IMR-90 (cell line): ENCODE data around the gene GFRA4. TPM values are rescaled to one million over a fixed set of nuclear protein-coding genes. Genes with fewer than 3 reads are reported as not detected.
A peak's percentile ranks its signal among the peaks of the same experiment; 100 is the strongest.

ENCODE experiments used
- ATAC-seq: fragments of 200-7000 bp; cut with Tn5 transposase; 2 replicates; pipeline ENCODE4 v1.9.1; 2020; ENCODE audit warnings: low read depth, mild to moderate bottlenecking, moderate library complexity
- BruUV-seq: library from RNA; stranded (reverse); fragments of 400-500 nt; replicated peaks from 2 replicates; lab custom pipeline; 2021; lab: Mats Ljungman, UMichigan
- CTCF ChIA-PET: fragments of 300-600 bp; formaldehyde crosslinking; extraction: SDS; loops from one replicate; lab custom pipeline; 2021; ENCODE audit warnings: antibody characterized with exemption; lab: Yijun Ruan, JAX
- POLR2A ChIA-PET: fragments of 300-600 bp; sonication (Branson Sonifier 250); formaldehyde crosslinking; loops from one replicate; lab custom pipeline; 2022; ENCODE audit warnings: antibody characterized with exemption; ENCODE audit not compliant: unreplicated experiment; lab: Charles Lee
- DNase-seq: peaks from one replicate; pipeline ENCODE4 v3.0.0; 2013
- H2AFZ ChIP-seq: replicated peaks from 2 replicates; pipeline ENCODE3; 2013; ENCODE audit warnings: low read length, mild to moderate bottlenecking; ENCODE audit not compliant: poor library complexity
- H2AK5ac ChIP-seq: 2 replicates; pipeline ENCODE4 v1.6.1; 2013; ENCODE audit warnings: low read depth, low read length, inconsistent platforms
- H2AK9ac ChIP-seq: replicated peaks from 2 replicates; pipeline ENCODE3; 2013; ENCODE audit warnings: mild to moderate bottlenecking, low read depth, low read length, moderate library complexity; ENCODE audit not compliant: poor library complexity
- H2BK120ac ChIP-seq: 2 replicates; pipeline ENCODE4 v1.6.1; 2013; ENCODE audit warnings: low read depth, low read length, inconsistent platforms
- H2BK15ac ChIP-seq: 3 replicates; pipeline ENCODE4 v1.6.1; 2013; ENCODE audit warnings: low read depth, low read length, inconsistent platforms
- H2BK20ac ChIP-seq: 2 replicates; pipeline ENCODE4 v1.6.1; 2013; ENCODE audit warnings: low read depth, mild to moderate bottlenecking, inconsistent platforms, low read length, moderate library complexity
- H2BK5ac ChIP-seq: 2 replicates; pipeline ENCODE4 v1.6.1; 2013; ENCODE audit warnings: mild to moderate bottlenecking, low read depth, low read length, inconsistent platforms; ENCODE audit not compliant: poor library complexity, severe bottlenecking
- H3K14ac ChIP-seq: replicated peaks from 2 replicates; pipeline ENCODE4 v1.6.1; 2013; ENCODE audit warnings: low read depth, low read length, inconsistent platforms
- H3K18ac ChIP-seq: 2 replicates; pipeline ENCODE4 v1.6.1; 2013; ENCODE audit warnings: low read depth, low read length, control low read depth
- H3K23ac ChIP-seq: 2 replicates; pipeline ENCODE4 v1.6.1; 2013; ENCODE audit warnings: low read depth, low read length, inconsistent platforms
- H3K27ac ChIP-seq: 2 replicates; pipeline ENCODE4 v1.5.1; 2013; ENCODE audit warnings: mild to moderate bottlenecking, control low read depth, low read length; ENCODE audit not compliant: insufficient read depth
- H3K27me3 ChIP-seq: 2 replicates; pipeline ENCODE4 v1.6.1; 2013; ENCODE audit warnings: low read length; ENCODE audit not compliant: control insufficient read depth, insufficient read depth
- H3K36me3 ChIP-seq: 2 replicates; pipeline ENCODE4 v1.6.1; 2013; ENCODE audit warnings: low read length, mixed read lengths; ENCODE audit not compliant: control insufficient read depth, insufficient read depth
- H3K4ac ChIP-seq: 2 replicates; pipeline ENCODE4 v1.6.1; 2013; ENCODE audit warnings: low read depth, low read length, inconsistent platforms
- H3K4me1 ChIP-seq: 2 replicates; pipeline ENCODE4 v1.6.1; 2013; ENCODE audit warnings: low read length, mixed read lengths; ENCODE audit not compliant: control insufficient read depth, insufficient read depth
- H3K4me2 ChIP-seq: 2 replicates; pipeline ENCODE4 v1.6.1; 2013; ENCODE audit warnings: low read depth, mild to moderate bottlenecking, control low read depth, low read length, moderate library complexity
- H3K4me3 ChIP-seq: 2 replicates; pipeline ENCODE4 v1.5.1; 2013; ENCODE audit warnings: low read depth, mild to moderate bottlenecking, control low read depth, low read length, moderate library complexity; ENCODE audit not compliant: insufficient read depth
- H3K56ac ChIP-seq: 2 replicates; pipeline ENCODE4 v1.6.1; 2013; ENCODE audit warnings: low read length, inconsistent platforms; ENCODE audit not compliant: insufficient read depth; ENCODE audit errors: extremely low read depth
- H3K79me1 ChIP-seq, 2 experiments: 2 replicates each; pipeline ENCODE4 v1.6.1; 2013; ENCODE audit warnings: low read length in 2 of 2, inconsistent platforms in 1 of 2, low read depth in 1 of 2
- H3K9ac ChIP-seq: 2 replicates; pipeline ENCODE4 v1.6.1; 2013; ENCODE audit warnings: low read depth, low read length, control low read depth
- H3K9me1 ChIP-seq: 2 replicates; pipeline ENCODE4 v1.6.1; 2013; ENCODE audit warnings: low read length, inconsistent platforms; ENCODE audit not compliant: insufficient read depth
- H3K9me3 ChIP-seq: 2 replicates; pipeline ENCODE4 v1.6.1; 2013; ENCODE audit warnings: low read length; ENCODE audit not compliant: control insufficient read depth, insufficient read depth
- H4K20me1 ChIP-seq: 2 replicates; pipeline ENCODE4 v1.6.1; 2013; ENCODE audit warnings: low read length, inconsistent platforms; ENCODE audit not compliant: insufficient read depth
- H4K5ac ChIP-seq: 2 replicates; pipeline ENCODE4 v1.6.1; 2013; ENCODE audit warnings: mild to moderate bottlenecking, low read depth, low read length, control low read depth
- H4K8ac ChIP-seq, 2 experiments: 2 replicates each; pipeline ENCODE4 v1.6.1; 2013; ENCODE audit warnings: low read depth in 2 of 2, low read length in 2 of 2, control low read depth in 1 of 2, inconsistent platforms in 1 of 2
- H4K91ac ChIP-seq: 2 replicates; pipeline ENCODE4 v1.6.1; 2013; ENCODE audit warnings: low read depth, low read length, inconsistent platforms; ENCODE audit not compliant: insufficient read depth
- BHLHE40 ChIP-seq: fragments of 150-350 bp; IDR thresholded peaks from 2 replicates; pipeline ENCODE4 v1.6.1; 2016; ENCODE audit warnings: mild to moderate bottlenecking, low read depth, low read length
- CEBPB ChIP-seq: IDR thresholded peaks from 2 replicates; pipeline ENCODE4 v1.6.1; 2012; ENCODE audit warnings: low read depth, low read length, improper control_type of control experiment
- CHD1 ChIP-seq: IDR thresholded peaks from 2 replicates; pipeline ENCODE4 v1.6.1; 2012; ENCODE audit warnings: low read depth, low read length, improper control_type of control experiment
- CTCF ChIP-seq: conservative IDR thresholded peaks from 2 replicates; pipeline ENCODE4 v1.5.1; 2012; ENCODE audit warnings: mild to moderate bottlenecking, low read depth, low read length, improper control_type of control experiment
- ELK1 ChIP-seq: fragments of 150-350 bp; IDR thresholded peaks from 2 replicates; pipeline ENCODE4 v1.6.1; 2016; ENCODE audit warnings: low read depth, mild to moderate bottlenecking, low read length, moderate library complexity, borderline replicate concordance
- FOS ChIP-seq: fragments of 150-350 bp; IDR thresholded peaks from 2 replicates; pipeline ENCODE4 v1.6.1; 2016; ENCODE audit warnings: low read depth, low read length
- MAFK ChIP-seq: IDR thresholded peaks from 2 replicates; pipeline ENCODE4 v1.6.1; 2012; ENCODE audit warnings: low read depth, low read length, improper control_type of control experiment
- MXI1 ChIP-seq: IDR thresholded peaks from 2 replicates; pipeline ENCODE4 v1.6.1; 2012; ENCODE audit warnings: low read depth, mild to moderate bottlenecking, low read length, moderate library complexity, borderline replicate concordance
- NFE2L2 ChIP-seq: fragments of 150-350 bp; IDR thresholded peaks from 2 replicates; pipeline ENCODE4 v1.6.1; 2016; ENCODE audit warnings: low read depth, mild to moderate bottlenecking, low read length
- POLR2A ChIP-seq: IDR thresholded peaks from 2 replicates; pipeline ENCODE4 v1.6.1; 2012; ENCODE audit warnings: mild to moderate bottlenecking, low read depth, low read length
- RAD21 ChIP-seq: IDR thresholded peaks from 2 replicates; pipeline ENCODE4 v1.6.1; 2012; ENCODE audit warnings: low read length, improper control_type of control experiment
- RCOR1 ChIP-seq: IDR thresholded peaks from 2 replicates; pipeline ENCODE4 v1.6.1; 2012; ENCODE audit warnings: mild to moderate bottlenecking, low read length, improper control_type of control experiment; ENCODE audit not compliant: insufficient replicate concordance
- RFX5 ChIP-seq: IDR thresholded peaks from 2 replicates; pipeline ENCODE4 v1.8.0; 2012; ENCODE audit warnings: low read depth, mild to moderate bottlenecking, low read length, moderate library complexity
- SMC3 ChIP-seq: fragments of 150-350 bp; IDR thresholded peaks from 2 replicates; pipeline ENCODE4 v1.6.1; 2016; ENCODE audit warnings: low read depth, mild to moderate bottlenecking, antibody characterized with exemption, low read length, moderate library complexity
- USF2 ChIP-seq: fragments of 150-350 bp; IDR thresholded peaks from 2 replicates; pipeline ENCODE4 v1.6.1; 2017; ENCODE audit warnings: mild to moderate bottlenecking, antibody characterized with exemption, low read length, low read depth
- WGBS, 2 experiments: methylation state at CpG; one replicate each; pipeline versions ENCODE4 v1.1.5 to v1.1.7; 2013; ENCODE audit warnings: missing lambda C conversion rate in 2 of 2; ENCODE audit not compliant: insufficient read length in 1 of 2; ENCODE audit errors: extremely low coverage in 2 of 2; 5-methylcytosine and 5-hydroxymethylcytosine counted together
- dilution Hi-C: fragments of 300-500 bp; cut with HindIII; formaldehyde crosslinking; loops from one replicate; pipeline ENCODE4 v1.14.3; 2018; ENCODE audit warnings: low sequenced_read_pairs; ENCODE audit not compliant: unreplicated experiment
- in situ Hi-C: fragments of 300-500 bp; cut with MboI; formaldehyde crosslinking; loops from 3 replicates; pipeline ENCODE4 v1.14.3; 2019; ENCODE audit warnings: low sequenced_read_pairs, inconsistent platforms, mixed read lengths
- intact Hi-C: fragments of 100-400 bp; cut with micrococcal nuclease; formaldehyde crosslinking; loops from 2 replicates; pipeline ENCODE4 v1.10.0; 2022
- polyA plus RNA-seq, 3 experiments: library from polyadenylated mRNA; depleted of rRNA; stranded (reverse); fragments of >200 nt; gene quantifications; 2 replicates each; pipeline ENCODE4 v1.2.3, GENCODE V29; 2012; ENCODE audit warnings: low replicate concordance in 1 of 3
- total RNA-seq: library from RNA; depleted of rRNA; stranded (reverse); fragments of >200 nt; gene quantifications from 2 replicates; pipeline ENCODE4 v1.2.3, GENCODE V29; 2012

GFRA4 gene
- total and polyA plus RNA-seq, 2 of the 4 experiments (the other 2 are of a cell fraction) = not detected

GRCh38 chr20:3686867-3687321 is 23.7 kb upstream of the GFRA4 start:
- Histone ChIP-seq H4K91ac (peak overlapping the region; percentile 14; the same call in 1 of the 2 replicates), H4K5ac (no peak overlapping the region; the same call in 1 of the 2 replicates), H2BK20ac (peak overlapping the region; percentile 1; the same call in 1 of the 2 replicates), H3K23ac (peak overlapping the region; percentile 2; the same call in 1 of the 2 replicates), H3K14ac (0 out of 2 replicates have a peak overlapping the region, but pooled peaks have one; percentile 2), H3K4me3 (no peak overlapping the region), H3K4me1 (peaks cover 16% of the 10 kb centered on the region), H3K4ac (peak overlapping the region; percentile 38), H3K9me3 (no peaks in the 10 kb centered on the region), H3K18ac (peak overlapping the region; percentile 3; the same call in 1 of the 2 replicates), H3K27ac (peak overlapping the region; percentile 62; the same call in 1 of the 2 replicates), H4K20me1 (no peaks in the 10 kb centered on the region), H2BK15ac (peak overlapping the region; percentile 19; the same call in 1 of the 3 replicates), H2BK5ac (peak overlapping the region; percentile 0), H2AK9ac (peak overlapping the region; percentile 21), H3K27me3 (peaks cover 2% of the 10 kb centered on the region; the same call in 1 of the 2 replicates), H3K56ac (no peak overlapping the region), H3K9ac (no peak overlapping the region), H4K8ac (peak overlapping the region; percentile 4 to 41; a peak in 2 of 4 replicates), H3K36me3 (no peaks in the 10 kb centered on the region), H2BK120ac (peak overlapping the region; percentile 48; the same call in 1 of the 2 replicates), H3K9me1 (peaks cover 17% of the 10 kb centered on the region), H3K4me2 (peak overlapping the region; percentile 31), H3K79me1 (no peaks in the 10 kb centered on the region), H2AFZ (peak overlapping the region; percentile 53), H2AK5ac (peak overlapping the region; percentile 66; the same call in 1 of the 2 replicates)
- no TSS peak for BruUV-seq
- DNase-seq (peak; percentile 94), ATAC-seq (peak; percentile 85)
- in situ Hi-C loops (no loop called here), dilution Hi-C loops (no loop called here), intact Hi-C loops (no loop called here)
- 60% methylated on average over 1 of the region's 9 CpGs; no CpG with 5 or more reads in 1 of the 2 experiments for WGBS, 2 experiments
- ChIA-PET POLR2A (no interaction called here), CTCF (interaction anchor here (0.8 to 2.0 kb wide), 4 partner anchors 10 to 94 kb away, joined by 3 to 9 read pairs (median 4); partner anchors contain the start of genes ADISSP and SPEF1)
- TF ChIP-seq MXI1 = peak; percentile 40; the same call in 1 of the 2 replicates
- peak; percentile 29; the same call in 1 of the 2 replicates for TF ChIP-seq CTCF
- no peak for TF ChIP-seq CHD1
- no peak for TF ChIP-seq SMC3
- TF ChIP-seq RFX5 = no peak
- TF ChIP-seq ELK1 = no peak
- TF ChIP-seq RCOR1 = peak; percentile 37
- TF ChIP-seq RAD21 = peak; percentile 39
- TF ChIP-seq POLR2A = no peak
- TF ChIP-seq MAFK = no peak
- TF ChIP-seq BHLHE40 = no peak
- peak; percentile 64 for TF ChIP-seq USF2
- peak; percentile 98 for TF ChIP-seq CEBPB
- TF ChIP-seq NFE2L2 = no peak
- 0 out of 2 replicates have a peak, but pooled peaks have one; percentile 16 for TF ChIP-seq FOS
